Erythroblast (primary cell): ENCODE results near the gene PCDHB4.

Experiments used
- GATA1 ChIP-seq: IDR thresholded peaks from 2 replicates; pipeline ENCODE4 v1.6.1; 2011; ENCODE audit warnings: low read depth, mild to moderate bottlenecking, control low read depth, low read length, moderate library complexity
- POLR2A ChIP-seq: IDR thresholded peaks from 2 replicates; pipeline ENCODE4 v1.6.1; 2011; ENCODE audit warnings: mild to moderate bottlenecking, low read length

- TF ChIP-seq POLR2A, result no peak
- TF ChIP-seq GATA1, result no peak
Observed at GRCh38 chr5:141100243-141100805, 21.3 kb upstream of the PCDHB4 start, which contains the start of gene PCDHB3.
